ENCODE results near the gene TMEM202.
"Not testable (repeated sequence)": the region's sequence is repeated elsewhere in the genome, so short reads cannot be mapped to it uniquely, and the experiment has no call there.

Gene TMEM202

GRCh38 chr15:72389231-72389630, 8.9 kb upstream of the TMEM202 start:
- DNase-seq: no peak
- in situ Hi-C loops (cut with MboI; ENCODE audit: low pct_unique_long_range_greater_than_20kb, low sequenced_read_pairs): no loop called here

DNA sequence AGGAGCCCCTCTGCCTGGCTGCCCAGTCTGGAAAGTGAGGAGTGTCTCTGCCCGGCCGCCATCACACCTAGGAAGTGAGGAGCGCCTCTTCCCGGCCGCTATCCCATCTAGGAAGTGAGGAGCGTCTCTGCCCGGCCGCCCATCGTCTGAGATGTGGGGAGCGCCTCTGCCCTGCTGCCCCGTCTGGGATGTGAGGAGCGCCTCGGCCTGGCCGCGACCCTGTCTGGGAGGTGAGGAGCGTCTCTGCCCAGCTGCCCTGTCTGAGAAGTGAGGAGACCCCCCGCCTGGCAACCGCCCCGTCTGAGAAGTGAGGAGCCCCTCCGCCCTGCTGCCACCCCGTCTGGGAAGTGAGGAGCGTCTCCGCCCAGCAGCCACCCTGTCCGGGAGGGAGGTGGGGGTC, 1.8 kb upstream of the TMEM202 start:
- in situ Hi-C loops (cut with MboI; ENCODE audit: low pct_unique_long_range_greater_than_20kb, low sequenced_read_pairs); DNase-seq: not testable (repeated sequence)

GRCh38 chr15:72398648-72399047, 543 bp downstream of the TMEM202 start:
- in situ Hi-C loops (cut with MboI; ENCODE audit: low pct_unique_long_range_greater_than_20kb, low sequenced_read_pairs): no loop called here
- no peak for DNase-seq

DNA sequence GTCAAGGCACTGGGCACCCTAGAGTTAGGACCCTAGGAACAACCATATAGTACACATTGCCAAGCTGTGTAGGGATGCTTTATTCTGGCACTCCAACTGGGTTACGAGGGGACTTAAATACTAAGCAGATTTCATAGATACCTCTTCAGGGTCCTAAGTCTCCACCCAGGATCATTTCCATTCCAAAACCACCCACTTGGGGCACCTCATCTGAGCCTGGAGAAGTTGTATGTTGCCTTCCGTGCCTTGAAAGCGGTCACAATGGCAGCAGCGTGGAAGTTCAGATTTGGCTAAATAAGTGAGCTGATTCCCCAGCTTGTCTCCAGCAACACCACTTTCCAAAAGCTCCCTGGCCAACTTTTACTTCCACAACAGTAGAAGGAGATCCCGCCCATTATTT, 4.6 kb downstream of the TMEM202 start:
- DNase-seq: no peak
- in situ Hi-C loops (cut with MboI; ENCODE audit: low pct_unique_long_range_greater_than_20kb, low sequenced_read_pairs): no loop called here

DNA sequence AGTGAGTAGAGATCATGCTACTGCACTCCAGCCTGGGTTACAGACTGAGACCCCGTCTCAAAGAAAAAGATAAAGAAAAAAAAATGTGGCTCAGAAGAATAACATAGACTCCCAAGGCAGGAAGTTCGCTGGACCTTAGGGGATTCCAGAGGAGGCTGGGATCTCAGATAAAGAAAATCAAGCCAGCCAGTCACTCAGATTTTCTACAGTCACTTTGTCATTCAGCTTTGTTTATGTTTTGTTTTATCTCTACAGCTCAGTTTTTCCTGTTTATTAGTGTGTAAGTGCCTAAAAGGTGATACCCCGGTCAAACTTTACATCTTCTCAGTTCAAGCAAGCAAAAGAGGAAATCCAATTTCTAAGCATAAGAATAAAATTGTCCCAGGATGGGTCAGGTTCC, 6.3 kb downstream of the TMEM202 start:
- in situ Hi-C loops (cut with MboI; ENCODE audit: low pct_unique_long_range_greater_than_20kb, low sequenced_read_pairs): no loop called here

GRCh38 chr15:72404841-72405240, 6.7 kb downstream of the TMEM202 start:
- in situ Hi-C loops (cut with MboI; ENCODE audit: low pct_unique_long_range_greater_than_20kb, low sequenced_read_pairs): no loop called here
- no peak for DNase-seq

More for the DNA sequence above, 6.3 kb downstream of the TMEM202 start:
- DNase-seq: no peak

- in situ Hi-C loops (cut with MboI; ENCODE audit: low pct_unique_long_range_greater_than_20kb, low sequenced_read_pairs): no loop called here
- DNase-seq: no peak
These were observed 8.8 kb downstream of the TMEM202 start for GRCh38 chr15:72406936-72407335.

DNA sequence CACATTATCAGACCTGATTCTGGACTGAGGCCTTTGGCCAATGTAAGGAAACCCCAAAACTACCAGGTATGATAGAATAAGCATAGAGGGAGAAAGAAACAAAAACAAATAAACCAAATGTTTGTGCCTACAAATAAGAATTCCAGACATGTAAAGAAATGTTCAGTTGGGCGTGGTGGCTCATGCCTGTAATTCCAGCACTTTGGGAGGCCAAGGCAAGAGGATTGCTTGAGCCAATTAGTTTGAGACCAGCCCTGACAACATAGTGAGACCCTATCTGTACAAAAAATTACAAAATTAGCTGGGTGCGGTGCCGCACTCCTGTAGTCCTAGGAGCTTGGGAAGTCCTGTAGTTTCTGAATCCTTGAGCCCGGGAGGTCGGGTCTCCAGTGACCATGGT, 13.0 kb downstream of the TMEM202 start:
- no peak for DNase-seq
- in situ Hi-C loops (cut with MboI; ENCODE audit: low pct_unique_long_range_greater_than_20kb, low sequenced_read_pairs): no loop called here

DNA sequence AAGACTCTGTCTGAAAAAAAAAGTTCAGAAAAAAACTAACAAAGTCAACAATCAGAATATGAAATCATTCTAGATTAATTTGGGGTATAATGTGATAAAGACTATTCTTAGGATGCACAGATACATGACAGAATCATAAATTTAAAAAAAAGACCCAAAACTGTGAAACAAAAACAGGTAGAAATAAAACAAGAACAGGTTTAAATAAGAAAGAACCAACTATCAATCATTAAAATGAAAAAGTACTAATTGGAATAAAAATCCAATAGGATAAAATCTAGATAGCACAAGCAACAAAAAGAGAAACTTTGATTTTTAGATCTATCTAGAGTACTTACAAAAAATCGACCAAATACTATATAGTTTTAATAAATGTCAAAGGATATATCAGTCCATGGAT, 13.4 kb downstream of the TMEM202 start:
- no peak for DNase-seq
- in situ Hi-C loops (cut with MboI; ENCODE audit: low pct_unique_long_range_greater_than_20kb, low sequenced_read_pairs): no loop called here

DNA sequence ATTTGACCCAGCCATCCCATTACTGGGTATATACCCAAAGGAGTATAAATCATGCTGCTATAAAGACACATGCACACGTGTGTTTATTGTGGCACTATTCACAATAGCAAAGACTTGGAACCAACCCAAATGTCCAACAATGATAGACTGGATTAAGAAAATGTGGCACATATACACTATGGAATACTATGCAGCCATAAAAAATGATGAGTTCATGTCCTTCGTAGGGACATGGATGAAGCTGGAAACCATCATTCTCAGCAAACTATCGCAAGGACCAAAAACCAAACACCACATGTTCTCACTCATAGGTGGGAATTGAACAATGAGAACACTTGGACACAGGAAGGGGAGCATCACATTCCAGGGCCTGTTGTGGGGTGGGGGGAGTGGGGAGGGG, 15.2 kb downstream of the TMEM202 start:
- in situ Hi-C loops (cut with MboI; ENCODE audit: low pct_unique_long_range_greater_than_20kb, low sequenced_read_pairs): not testable (repeated sequence)

GRCh38 chr15:72415304-72415703, 17.2 kb downstream of the TMEM202 start:
- in situ Hi-C loops (cut with MboI; ENCODE audit: low pct_unique_long_range_greater_than_20kb, low sequenced_read_pairs): no loop called here
- no peak for DNase-seq

More for the DNA sequence above, 15.2 kb downstream of the TMEM202 start:
- not testable (repeated sequence) for DNase-seq

DNA sequence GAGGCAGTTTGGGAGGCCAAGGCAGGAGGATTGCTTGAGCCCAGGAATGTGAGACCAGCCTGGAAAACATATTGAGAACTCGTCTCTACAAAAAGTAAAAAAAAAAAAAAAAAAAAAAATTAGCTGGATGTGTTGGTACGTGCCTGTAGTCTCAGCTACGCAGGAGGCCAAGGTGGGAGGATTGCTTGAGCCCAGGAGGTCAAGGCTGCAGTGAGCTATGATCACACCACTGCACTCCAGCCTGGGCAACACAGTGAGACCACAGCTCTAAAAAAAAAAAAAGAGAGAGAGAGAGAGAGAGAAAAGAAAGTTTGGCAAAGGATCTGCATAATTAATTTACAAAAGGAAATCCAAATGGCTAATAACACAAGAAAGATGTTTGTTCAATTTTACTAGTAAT, 21.7 kb downstream of the TMEM202 start:
- DNase-seq; in situ Hi-C loops (cut with MboI; ENCODE audit: low pct_unique_long_range_greater_than_20kb, low sequenced_read_pairs): not testable (repeated sequence)

DNA sequence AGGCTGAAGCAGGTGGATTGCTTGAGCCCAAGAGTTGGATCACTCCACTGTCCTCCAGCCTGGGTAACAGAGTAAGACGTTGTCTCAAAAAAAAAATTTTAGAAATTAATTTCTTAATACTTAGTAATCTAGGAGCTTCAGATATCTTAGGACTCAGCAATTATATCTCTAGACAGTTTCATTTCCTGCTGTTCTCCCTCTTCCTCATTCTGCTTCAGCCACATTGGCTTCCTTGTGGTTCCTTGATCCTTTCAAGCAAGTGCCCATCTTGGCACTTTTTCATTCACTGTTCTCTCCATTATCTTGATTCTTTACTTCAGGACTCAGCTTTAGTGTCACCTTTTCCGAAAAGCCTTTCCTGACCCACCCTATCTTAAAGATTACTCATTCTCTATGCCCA, 22.5 kb downstream of the TMEM202 start:
- in situ Hi-C loops (cut with MboI; ENCODE audit: low pct_unique_long_range_greater_than_20kb, low sequenced_read_pairs): no loop called here

DNA sequence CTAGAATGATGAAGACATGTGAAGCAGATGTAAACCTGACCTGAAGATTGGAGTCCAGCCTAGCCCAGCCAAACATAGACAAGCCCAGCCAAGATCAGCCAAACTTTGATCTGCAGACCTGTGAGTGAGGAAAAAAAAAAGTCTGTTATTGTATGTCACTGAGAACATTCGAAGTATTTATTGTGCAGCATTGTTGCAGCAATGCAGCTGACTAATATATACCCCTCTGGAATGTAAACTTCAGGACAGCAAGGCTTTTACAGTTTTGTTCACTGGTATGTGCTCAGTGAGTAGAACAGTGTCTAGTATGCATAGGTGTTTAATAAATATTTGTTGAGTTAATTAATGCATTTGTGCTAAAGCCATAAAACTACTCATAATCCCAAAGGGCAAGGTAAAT, 23.4 kb downstream of the TMEM202 start:
- in situ Hi-C loops (cut with MboI; ENCODE audit: low pct_unique_long_range_greater_than_20kb, low sequenced_read_pairs): no loop called here
- DNase-seq: no peak

More for the DNA sequence above, 22.5 kb downstream of the TMEM202 start:
- DNase-seq: peak; percentile 78

- in situ Hi-C loops (cut with MboI; ENCODE audit: low pct_unique_long_range_greater_than_20kb, low sequenced_read_pairs): no loop called here
- no peak for DNase-seq
These were observed 25.2 kb downstream of the TMEM202 start for GRCh38 chr15:72423256-72423655.

- in situ Hi-C loops (cut with MboI; ENCODE audit: low pct_unique_long_range_greater_than_20kb, low sequenced_read_pairs): no loop called here
- DNase-seq: peak; percentile 61
These were observed 28.6 kb downstream of the TMEM202 start for GRCh38 chr15:72426753-72427152.

DNA sequence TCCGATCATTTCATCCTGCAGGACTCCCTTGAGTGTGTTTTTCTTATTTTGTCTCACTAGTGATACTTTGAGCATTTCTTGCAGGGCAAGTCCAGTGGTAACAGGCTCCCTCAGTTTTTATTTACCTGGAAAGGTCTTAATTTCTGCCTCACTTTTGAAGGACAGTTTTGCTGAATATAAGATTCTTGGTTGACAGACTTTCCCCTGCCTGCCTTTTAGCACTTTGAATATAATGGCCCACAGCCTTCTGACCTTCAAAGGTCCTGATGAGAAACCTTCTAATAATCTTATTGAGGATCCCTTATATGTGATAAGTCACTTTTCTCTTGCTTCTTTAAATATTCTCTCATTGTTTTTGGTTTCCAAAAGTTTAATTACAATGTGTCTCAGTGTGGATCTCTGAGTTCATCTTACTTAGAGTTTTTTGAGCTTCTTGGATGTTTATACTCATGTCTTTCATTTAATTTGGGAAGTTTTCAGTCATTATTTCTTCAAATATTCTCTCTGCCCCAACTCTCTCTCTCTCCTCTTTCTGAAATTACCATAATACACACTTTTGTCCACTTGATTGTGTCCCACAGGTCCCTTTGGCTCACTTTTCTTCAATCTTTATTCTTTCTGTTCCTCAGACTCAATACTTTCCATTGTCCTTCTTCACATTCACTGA, 39.7 kb downstream of the TMEM202 start:
- in situ Hi-C loops (cut with MboI; ENCODE audit: low pct_unique_long_range_greater_than_20kb, low sequenced_read_pairs): no loop called here
- DNase-seq: no peak

DNA sequence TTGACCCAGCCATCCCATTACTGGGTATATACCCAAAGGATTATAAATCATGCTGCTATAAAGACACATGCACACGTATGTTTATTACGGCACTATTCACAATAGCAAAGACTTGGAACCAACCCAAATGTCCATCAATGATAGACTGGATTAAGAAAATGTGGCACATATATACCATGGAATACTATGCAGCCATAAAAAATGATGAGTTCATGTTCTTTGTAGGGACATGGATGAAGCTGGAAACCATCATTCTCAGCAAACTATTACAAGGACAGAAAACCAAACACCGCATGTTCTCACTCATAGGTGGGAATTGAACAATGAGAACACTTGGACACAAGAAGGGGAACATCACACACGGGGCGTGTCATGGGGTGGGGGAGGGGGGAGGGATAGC, 44.7 kb downstream of the TMEM202 start:
- DNase-seq; in situ Hi-C loops (cut with MboI; ENCODE audit: low pct_unique_long_range_greater_than_20kb, low sequenced_read_pairs): not testable (repeated sequence)

DNA sequence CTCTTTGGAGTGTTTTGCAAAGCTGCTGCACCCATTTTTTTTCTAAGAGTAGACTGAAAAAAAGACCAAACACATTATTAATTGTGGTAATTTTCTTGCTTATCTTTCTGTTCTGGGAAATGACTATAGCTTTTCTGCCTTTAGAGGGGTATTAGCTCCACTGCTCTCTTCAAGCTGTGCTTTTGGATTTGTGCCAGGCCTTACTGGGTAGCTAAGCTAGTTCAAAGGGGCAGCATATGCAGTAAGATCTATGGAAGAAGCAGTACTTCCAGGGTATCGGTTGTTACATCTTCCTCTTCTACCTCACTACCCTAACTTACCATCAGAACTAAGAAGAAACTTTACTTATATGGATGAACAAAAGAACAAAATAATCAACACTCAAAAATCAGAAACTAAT, 47.3 kb downstream of the TMEM202 start:
- in situ Hi-C loops (cut with MboI; ENCODE audit: low pct_unique_long_range_greater_than_20kb, low sequenced_read_pairs): no loop called here
- no peak for DNase-seq

- in situ Hi-C loops (cut with MboI; ENCODE audit: low pct_unique_long_range_greater_than_20kb, low sequenced_read_pairs): no loop called here
- no peak for DNase-seq
These were observed 52.7 kb downstream of the TMEM202 start for GRCh38 chr15:72450805-72451204.

- in situ Hi-C loops (cut with MboI; ENCODE audit: low pct_unique_long_range_greater_than_20kb, low sequenced_read_pairs): no loop called here
- DNase-seq: no peak
These were observed 53.1 kb downstream of the TMEM202 start for GRCh38 chr15:72451224-72451623.
